Activated gamma-delta T cell treated with Interleukin-2 at 50 U/mL for 16 hours (primary cell): ENCODE data around the gene EME1.
"Not testable (repeated sequence)": the region's sequence is repeated elsewhere in the genome, so short reads cannot be mapped to it uniquely, and the experiment has no call there.

Experiments used
- DNase-seq: peaks from one replicate; pipeline ENCODE4 v3.0.0-alpha.2; 2020

Gene EME1

DNA sequence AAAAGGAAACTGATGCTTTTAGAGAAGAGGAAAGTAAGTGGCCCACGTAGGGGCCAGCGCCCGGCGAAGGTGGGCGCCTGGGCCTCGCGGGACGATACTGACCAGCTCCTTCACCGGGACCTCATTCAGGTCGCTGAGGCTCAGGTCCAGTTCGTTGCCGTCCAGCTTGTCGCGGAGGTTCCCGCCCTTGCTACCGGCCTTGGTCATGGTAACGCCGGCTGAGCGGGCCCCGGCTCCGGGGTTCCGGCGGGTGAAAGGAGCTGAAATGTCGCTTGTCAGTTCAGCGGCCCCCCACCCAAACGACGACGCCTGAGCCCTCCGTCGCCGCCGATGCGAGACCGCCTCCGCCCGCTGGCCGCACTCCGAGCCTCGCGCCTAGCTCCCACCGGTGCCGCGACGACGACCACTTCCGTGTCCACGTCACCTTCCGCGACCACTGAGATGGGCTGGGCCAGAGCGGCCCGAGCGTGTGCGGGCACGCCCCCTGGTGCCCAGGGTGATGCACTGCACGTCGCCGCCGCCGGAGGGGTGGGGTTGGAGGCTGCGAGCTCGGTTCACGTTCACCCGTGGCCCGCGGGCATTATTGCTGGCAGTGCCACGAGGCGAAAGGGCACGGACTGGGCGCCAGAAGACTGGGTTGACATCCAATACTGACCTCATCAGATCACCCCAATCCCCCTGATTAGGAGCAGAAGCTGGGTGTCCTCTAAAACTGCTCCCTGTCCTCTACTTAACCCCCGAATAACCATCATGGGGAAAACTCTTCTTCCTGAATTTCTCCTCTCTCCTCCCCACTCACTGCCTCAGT, 24.3 kb downstream of the EME1 start, which contains the start of gene LRRC59:
LRRC59 (minus strand) TSS at position 413 of the 808 bp plus-strand sequence; CDS start at position 207, 206 bp downstream.
- peak; percentile 94 for DNase-seq

DNA sequence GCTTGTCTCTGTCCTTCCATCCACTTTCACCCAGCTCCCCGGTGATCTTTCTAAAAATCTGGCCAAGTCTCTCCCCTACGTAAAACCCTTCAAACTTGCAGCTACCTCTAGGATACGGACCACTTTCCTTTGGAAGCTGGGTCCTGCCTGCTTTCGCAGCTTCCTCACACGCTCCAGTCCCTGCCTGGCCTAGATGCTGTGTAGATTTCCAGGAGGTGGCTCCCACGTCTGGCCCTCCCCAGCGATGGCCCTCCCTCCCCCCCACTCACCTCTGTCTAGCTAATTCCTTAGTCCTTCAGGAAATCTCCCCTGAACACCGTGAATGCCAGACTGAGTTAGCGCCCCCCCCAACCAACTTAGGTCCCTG, 24.9 kb downstream of the EME1 start:
- DNase-seq = no peak

DNA sequence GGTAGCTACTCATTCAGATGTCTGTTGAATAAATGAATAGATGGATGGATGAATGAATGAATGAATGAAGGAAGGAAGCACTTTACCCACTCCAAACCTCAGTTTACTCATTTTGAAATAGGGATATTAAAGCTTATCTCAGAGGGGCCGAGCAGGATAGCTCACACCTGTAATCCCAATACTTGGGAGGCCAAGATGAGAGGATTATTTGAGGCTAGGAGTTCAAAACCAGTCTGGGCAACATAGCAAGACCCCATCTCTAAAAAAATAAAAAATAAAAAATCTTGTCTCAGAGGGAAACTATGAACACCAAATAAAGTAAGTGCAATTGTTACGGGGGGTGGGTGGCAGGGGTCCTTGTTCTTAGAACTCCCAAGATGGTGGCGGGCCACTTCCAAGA, 25.6 kb downstream of the EME1 start:
- not testable (repeated sequence) for DNase-seq

DNA sequence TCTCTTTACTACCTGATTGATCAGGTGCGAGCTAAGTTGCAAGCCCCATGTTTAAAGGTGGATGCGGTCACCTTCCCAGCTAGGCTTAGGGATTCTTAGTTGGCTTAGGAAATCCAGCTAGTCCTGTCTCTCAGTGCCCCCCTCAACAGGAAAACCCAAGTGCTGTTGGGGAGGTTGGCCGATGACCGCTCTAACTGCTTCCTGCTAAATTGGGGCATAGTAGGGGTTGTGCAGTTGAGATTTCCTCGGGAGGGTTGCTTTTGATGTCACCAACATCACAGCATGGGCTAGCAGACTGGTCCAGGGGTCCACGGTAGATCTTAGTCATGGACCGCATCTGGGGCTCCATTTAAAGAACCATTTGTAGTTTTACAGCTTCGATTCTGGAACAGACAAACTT, 26.6 kb downstream of the EME1 start:
- not testable (repeated sequence) for DNase-seq

DNA sequence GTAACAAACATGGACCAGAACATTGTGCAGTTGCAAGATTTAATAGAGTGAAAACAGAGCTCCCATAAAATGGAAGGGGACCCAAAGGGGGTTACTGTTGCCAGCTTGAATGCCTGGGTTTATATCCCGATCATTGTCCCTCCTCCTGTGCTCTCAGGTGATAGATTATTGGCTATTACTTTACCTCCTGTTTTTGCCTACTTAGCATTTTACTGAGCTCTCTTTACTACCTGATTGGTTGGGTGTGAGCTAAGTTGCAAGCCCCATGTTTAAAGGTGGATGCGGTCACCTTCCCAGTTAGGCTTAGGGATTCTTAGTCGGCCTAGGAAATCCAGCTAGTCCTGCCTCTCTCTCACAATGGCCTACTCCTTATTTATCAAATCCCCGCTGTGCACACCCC, 32.3 kb downstream of the EME1 start:
- DNase-seq = not testable (repeated sequence)

DNA sequence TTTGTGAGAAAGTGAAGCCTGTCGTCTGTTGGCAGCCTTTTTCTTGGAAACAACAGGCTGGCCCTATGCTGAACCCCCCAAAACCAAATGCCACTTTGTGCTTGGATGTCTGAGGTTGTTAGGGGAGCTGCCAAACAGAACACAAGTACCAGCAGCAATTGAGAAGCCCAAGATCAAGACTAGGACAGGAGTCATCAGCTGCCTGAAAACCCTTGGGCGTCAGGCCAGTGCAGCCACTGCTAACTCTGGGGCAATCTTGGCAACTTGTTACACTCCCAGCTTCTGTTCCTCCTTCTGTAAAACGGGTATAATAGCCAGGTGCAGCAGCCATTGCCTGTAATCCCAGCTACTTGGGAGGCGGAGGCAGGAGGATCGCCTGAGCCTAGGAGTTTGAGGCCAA, 33.5 kb downstream of the EME1 start:
- DNase-seq = no peak

DNA sequence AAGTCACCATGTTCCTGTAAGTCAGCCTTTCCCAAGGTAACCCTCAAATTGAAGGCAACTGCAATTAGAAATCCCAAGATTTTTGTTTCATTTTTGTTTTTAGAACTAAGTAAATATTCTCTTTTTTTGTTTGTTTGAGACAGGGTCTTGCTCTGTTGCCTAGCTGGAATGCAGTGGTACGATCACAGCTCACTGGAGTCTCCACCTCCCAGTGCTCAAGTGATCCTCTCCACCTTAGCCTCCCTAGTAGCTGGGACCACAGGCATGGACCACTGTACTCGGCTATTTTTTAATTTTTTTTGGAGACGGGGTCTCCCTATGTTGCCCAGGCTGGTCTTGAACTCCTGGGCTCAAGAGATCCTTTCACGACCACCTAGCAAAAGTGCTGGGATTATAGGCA, 34.9 kb downstream of the EME1 start:
- no peak for DNase-seq

DNA sequence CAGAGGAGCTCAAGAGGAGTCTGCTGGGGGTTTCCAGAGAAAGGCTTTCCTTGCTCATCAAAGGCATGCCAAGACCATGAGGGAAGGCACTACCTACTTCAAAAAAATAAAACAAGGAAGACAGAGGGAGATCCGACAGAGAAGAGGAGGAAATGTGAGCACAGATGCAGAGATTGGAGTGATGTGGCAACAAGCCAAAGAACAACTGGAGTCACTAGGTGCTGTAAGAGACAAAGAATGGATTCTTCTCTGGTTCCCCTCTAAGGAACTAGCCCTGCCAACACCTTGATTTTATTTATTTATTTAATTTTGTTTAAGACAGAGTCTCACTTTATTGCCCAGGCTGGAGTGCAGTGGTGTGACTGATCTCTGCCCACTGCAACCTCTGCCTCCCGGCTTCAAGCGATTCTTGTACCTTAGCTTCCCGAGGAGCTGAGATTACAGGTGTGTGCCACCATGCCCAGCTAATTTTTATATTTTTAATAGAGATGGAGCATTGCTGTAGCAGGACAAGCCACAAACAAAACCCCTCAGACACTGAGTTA, 39.2 kb downstream of the EME1 start:
- no peak for DNase-seq

DNA sequence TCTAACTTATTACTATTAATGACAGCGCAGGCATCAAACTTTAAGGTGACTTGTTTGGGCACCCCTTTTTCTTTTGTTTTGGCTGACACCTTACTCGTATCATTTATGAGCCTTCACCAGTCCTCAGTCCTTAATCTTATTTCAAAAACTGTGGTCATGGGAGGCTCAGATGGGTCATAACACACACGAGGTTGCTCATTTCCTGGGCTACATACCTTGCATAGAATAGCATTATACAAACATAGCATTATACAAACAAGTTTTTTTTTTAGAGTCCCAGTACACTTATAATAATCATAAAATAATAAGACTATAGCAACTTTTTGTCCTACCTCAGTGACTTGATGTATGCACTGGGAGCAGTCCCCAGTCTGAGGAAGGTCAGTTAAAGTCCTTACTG, 41.8 kb downstream of the EME1 start:
- DNase-seq = no peak

DNA sequence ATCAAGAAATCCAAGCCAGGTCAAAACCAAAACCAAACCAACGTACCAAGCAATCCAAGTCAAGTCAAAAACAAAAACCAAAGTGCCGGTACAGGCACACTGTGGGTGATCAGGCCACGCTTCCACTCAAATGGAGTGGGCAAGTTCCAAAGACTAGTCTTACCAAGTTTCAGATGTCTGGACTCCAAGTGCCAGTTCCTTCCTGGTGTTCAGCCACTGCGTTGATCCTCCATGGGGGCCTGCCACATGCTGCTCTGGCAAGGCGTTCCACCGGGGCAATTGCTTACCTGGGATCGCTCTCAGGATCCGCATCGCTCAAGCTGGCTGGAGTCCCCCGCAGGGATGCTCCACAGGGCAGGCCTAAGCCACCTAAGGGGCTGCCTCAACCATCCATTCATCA, 46.5 kb downstream of the EME1 start:
- not testable (repeated sequence) for DNase-seq

DNA sequence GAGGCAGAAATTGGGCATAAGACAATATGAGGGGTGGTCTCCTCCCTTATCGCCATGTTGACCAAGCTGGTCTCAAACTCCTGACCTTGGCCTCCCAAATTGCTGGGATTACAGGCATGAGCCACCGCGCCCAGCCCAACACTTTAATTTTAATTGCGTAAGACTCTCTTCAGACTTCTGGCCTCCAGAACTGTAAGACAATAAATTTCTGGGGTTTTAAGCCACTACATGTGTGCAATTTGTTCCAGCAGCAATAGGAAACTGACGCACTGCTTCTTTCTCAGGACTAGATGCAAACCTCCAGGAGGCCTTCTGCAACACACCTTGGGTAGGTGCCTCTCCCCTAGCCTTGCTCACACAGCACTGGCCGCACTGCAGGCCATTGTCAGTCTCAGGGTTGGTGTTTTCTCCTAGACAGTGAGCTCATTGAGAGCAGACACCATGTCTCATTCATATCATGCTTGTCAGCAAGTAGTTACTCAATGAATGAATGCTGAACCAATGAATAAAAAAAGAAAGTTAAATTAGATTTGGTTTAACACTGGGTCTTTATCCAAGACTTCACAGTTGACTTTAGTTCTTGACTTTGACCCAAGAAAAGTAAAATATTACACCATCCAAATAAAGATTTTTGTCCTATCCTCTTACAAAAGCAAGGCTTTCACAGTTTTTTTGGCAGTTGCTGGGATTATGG, 47.5 kb downstream of the EME1 start:
- DNase-seq = no peak

DNA sequence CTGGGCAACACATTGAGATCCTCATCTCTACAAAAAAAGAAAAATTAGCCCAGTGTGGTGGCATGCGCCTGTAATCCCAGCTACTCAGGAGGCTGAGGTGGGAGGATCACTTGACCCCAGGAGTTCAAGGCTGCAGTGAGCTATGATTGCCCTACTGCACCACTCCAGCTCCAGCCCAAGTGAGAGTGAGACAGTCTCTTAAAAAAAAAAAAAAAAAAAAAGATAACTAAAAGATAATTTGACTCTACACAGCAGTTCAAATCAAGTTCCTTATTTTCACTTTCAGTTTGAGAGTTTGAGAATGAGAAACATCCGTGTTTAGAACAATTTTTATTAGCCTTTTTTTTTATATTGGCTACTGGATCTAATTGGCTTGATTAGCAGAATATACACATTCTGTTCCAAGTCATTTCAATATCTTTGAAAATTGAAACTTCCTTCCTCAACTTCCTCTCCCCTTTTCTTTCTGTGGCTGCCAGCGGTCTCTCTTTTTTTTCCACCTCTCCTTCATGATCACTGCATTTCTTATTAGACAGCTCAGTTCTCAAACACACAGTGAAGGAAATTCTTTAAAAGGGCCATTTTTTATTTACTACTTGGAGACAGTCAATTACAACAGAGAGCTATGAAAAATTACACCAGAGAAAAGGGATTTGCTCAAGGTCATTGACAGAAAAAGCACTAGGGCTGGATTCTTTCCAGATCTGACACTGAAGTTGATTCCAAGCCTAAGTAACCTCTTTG, 48.5 kb downstream of the EME1 start:
- no peak for DNase-seq

DNA sequence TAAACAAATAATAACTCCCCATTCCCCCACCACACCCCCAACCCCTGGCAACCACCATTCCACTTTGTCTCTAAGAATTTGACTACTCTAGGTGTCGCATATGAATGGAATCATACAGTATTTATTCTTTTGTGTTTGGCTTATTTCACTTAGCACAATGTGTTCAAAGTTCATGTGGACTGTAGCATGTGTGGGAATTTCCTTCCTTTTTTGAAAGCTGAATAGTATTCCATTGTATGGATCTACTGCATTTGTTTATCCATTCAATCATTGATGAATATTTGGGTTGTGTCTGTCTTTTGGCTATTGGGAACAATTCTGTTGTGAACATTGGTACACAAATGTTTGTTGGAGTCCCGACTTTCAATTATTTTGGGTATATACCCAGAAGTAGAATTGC, 49.7 kb downstream of the EME1 start:
- DNase-seq = no peak

DNA sequence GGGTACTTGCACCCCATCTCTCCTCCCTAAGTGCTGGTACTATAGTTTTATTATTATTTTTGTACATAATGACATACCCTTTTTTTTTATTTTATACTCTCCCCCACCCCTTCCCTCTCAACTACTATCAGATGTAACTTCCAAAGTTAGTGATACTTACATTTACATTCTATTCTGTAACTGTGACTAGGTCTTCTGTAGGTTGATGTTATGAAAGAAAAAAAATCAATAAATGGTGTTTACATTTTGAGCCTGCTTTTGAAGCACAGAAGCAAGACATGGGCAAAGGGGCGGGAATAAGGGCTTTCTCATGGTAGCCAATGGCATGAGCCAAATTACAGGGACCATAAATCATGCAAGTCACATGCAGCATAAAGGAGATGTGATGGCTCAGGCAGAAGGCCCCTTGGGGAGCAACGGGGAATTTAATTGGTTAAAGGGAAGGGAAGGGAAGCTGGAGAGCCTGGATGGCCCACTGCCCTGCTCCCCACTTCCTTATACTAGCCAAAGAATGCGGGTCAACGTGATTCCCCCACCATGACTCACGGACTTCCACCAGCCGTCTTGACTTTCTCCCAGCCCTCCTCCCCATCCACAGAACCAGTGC, 50.6 kb downstream of the EME1 start:
- no peak for DNase-seq

DNA sequence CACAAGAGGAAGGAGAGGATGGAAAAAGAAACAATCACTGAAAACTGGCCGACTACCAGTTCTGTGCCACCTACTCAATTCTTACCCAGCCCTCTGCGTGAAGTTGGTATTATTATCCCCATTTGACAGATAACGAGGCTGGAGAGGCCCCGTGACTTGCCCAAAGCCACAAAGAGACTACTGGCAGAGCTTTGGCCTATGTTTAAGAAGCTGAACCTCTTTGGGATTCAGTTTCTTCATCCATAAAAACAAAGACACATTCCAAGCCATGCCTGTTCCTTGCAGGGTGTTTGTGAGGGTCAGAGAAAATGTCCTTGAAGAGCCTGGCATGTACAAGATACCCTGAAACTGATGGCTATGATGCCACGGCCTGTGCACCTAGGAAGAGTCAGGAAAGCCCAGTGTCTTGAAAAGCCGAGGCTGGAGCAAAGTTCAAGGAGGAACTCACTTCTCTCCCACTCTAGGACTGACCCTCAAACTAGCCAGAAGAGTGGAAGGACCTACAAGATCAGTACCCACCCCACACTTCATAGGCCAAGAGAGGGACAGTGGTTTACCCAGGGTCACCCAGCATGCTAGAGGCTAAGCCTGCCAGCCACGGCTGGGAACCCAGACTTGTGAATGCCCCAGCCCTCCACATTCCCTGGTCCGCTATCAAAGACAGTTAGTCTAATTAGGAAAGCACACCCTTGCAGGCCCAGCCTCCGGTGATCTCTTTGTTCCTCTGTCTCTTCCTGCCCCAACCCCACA, 51.4 kb downstream of the EME1 start:
- no peak for DNase-seq

DNA sequence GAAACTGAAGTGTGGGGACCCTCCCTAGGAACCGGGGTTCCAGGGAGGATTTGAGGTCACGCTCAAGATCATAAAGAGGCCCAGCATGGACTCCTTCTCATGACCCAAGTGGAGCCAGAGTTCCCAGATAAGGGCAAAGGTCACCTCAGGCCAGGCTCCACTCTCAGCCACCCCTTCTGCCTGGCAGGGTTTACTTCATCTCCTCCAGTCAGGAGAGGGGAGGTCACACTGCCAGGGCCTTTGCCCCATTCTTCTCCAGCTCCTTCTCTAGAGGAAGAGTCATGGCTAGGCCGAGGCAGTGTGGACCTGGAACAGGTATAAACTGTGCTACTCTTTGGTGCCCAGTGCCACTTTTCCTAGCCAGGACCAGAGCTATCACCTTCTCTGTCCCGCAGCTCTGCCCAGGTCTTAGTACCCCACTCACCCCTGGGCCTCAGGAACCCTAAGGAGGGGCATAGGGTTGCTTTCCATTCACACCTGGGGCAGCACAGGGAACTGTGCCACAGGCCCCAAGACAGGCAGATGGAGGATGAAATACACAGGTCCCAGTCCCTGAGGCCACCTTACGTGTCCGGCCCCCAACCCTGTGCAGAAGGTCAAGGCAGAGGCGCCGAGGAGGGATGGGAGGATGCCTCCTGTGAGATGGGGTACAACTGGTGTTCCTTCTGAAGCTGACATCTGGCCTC, 52.1 kb downstream of the EME1 start:
- DNase-seq = no peak

DNA sequence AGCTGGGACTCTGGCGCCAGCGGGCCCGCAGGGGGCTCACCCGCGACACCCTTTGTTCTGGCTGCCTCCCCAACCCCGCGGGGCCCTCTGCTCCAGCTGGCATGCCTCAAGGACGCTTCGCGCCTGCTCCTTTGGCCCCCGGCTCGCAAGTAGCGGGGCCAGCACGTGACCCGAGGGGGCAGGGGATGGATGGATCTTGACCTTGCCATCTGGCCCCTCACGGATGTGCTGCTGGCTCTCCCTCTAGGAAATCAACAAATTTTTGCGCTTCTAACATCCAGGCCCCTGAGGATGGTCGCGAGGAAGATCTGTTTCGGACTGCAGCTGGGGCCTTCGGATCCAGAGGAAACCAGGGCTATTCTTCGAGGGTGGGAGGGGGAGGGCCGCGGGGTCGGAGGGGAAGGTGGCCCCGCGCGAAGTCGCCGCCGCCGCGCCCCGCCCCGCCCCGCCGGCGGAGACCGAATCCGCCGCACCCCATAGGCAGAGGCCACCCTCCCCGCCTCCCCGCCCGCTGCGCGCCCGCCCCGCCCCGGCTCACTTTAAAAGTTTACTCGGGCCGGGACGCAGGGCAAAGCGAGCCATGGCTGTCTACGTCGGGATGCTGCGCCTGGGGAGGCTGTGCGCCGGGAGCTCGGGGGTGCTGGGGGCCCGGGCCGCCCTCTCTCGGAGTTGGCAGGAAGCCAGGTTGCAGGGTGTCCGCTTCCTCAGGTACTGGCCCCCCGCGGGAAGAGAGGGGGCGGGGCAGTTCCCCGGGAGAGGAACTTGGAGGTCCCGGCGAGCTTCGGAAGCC, 52.8 kb downstream of the EME1 start, which contains the start of gene ACSF2:
ACSF2 (plus strand) TSS at position 537 of the 790 bp plus-strand sequence; CDS start at position 581, 44 bp downstream.
- DNase-seq = peak; percentile 57

DNA sequence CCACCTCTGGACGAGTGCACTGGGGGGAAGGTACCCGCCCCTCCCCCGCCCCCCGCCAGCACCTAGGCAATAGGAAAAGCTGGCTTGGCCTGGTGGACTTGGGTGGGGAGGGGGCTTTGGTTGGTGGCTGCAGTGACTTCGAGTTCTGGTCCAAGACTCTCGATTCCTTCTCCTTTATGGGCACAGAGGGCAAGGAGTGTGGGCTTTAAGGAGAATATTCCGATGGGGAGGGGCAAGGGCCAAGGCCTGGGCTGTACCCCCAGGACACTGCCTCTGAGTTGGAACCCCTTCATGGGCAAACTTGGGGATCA, 53.4 kb downstream of the EME1 start:
- DNase-seq = no peak

DNA sequence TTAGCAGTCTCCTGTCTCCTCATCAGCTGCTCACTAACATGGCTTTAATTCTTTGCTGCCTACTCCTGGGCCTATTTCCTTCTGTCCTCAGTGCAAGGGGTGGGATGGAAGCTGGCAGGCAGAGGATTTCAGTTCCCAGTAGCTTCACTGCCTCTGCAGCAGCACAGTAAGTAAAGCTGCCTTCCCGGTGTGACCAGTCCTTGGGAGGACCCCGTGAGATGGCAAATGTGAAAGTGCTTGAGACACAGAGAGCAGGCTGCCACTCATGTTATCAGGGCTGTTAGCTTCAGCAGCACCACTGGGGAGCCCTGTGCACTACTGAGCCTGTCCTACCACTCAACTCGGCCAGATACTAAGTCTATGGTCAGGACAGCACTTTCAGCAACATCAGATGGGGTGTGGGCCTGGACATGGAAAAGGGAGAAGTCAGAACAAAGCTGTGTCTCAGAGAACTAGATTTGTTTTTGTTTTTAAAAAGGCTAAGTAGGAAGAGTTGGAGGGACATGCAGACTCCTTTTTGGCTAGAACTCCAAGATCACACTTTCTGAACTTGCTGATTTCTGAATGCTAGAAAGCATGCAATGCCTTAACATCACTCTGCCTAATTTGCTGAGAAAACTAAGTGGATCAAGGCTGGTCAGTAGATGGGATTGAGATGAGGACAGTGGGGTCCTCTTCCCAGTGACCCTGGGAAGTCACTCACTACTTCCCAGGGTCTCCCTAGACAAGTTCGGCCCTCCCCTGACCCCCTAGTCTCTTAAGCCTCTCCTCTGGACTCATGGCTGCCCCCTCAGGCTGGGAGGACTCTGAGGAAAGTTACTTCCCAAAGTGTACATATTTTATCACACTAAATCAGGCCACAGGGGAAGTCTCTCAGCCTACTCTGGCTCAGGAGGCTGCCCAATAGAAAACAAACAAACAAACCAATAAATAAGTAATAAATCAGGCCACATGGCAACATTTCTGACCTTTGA, 54.1 kb downstream of the EME1 start:
- peak; percentile 5 for DNase-seq

DNA sequence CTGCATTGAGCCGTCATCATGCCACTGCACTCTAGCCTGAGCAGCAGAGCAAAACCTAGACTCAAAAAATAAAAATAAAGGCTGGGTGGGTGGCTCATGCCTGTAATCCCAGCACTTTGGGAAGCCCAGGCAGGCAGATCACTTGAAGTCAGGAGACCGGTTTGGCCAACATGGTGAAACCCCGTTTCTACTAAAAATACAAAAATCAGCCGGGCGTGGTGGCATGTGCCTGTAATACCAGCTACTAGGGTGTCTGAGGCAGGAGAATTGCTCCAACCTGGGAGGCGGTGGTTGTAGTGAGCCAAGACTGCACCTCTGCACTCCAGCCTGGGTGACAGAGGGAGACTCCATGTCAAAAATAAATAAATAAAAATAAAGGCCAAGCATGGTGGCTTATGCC, 55.1 kb downstream of the EME1 start:
- DNase-seq = not testable (repeated sequence)
